H9 (cell line): ENCODE results near the gene NAB2. TPM values are rescaled to one million over a fixed set of nuclear protein-coding genes. Genes with fewer than 3 reads are reported as not detected.
A peak's percentile ranks its signal among the peaks of the same experiment; 100 is the strongest.
"Not testable (repeated sequence)": the region's sequence is repeated elsewhere in the genome, so short reads cannot be mapped to it uniquely, and the experiment has no call there.

Experiments used
- DNase-seq: peaks from one replicate; pipeline ENCODE4 v3.0.0-alpha.2; 2017
- H2AFZ ChIP-seq: one replicate; pipeline ENCODE4 v1.6.1; 2013; ENCODE audit warnings: mild to moderate bottlenecking, low read length, control low read depth, moderate library complexity
- H2AK5ac ChIP-seq: 2 replicates; pipeline ENCODE4 v1.6.1; 2013; ENCODE audit warnings: low read length, control low read depth, mixed read lengths; ENCODE audit not compliant: insufficient read length
- H2BK120ac ChIP-seq: one replicate; pipeline ENCODE4 v1.6.1; 2013; ENCODE audit warnings: low read depth, mild to moderate bottlenecking, low read length, control low read depth, inconsistent platforms; ENCODE audit not compliant: poor library complexity, severe bottlenecking
- H2BK12ac ChIP-seq: 2 replicates; pipeline ENCODE4 v1.6.1; 2013; ENCODE audit warnings: low read length, control low read depth, mixed read lengths, low read depth; ENCODE audit not compliant: insufficient read length
- H2BK15ac ChIP-seq: 2 replicates; pipeline ENCODE4 v1.6.1; 2013; ENCODE audit warnings: low read depth, low read length, control low read depth
- H2BK20ac ChIP-seq: one replicate; pipeline ENCODE4 v1.6.1; 2013; ENCODE audit warnings: low read depth, mild to moderate bottlenecking, low read length, control low read depth, inconsistent platforms; ENCODE audit not compliant: poor library complexity, severe bottlenecking
- H2BK5ac ChIP-seq: 2 replicates; pipeline ENCODE4 v1.6.1; 2013; ENCODE audit warnings: low read length, control low read depth, mixed read lengths; ENCODE audit not compliant: insufficient read length
- H3K14ac ChIP-seq: 2 replicates; pipeline ENCODE4 v1.6.1; 2013; ENCODE audit warnings: low read length, control low read depth; ENCODE audit not compliant: insufficient read depth
- H3K18ac ChIP-seq: 2 replicates; pipeline ENCODE4 v1.6.1; 2013; ENCODE audit warnings: low read depth, mild to moderate bottlenecking, mixed read lengths, low read length, control low read depth; ENCODE audit not compliant: insufficient read length
- H3K23ac ChIP-seq: 2 replicates; pipeline ENCODE4 v1.6.1; 2013; ENCODE audit warnings: low read length, control low read depth, mixed read lengths, low read depth; ENCODE audit not compliant: insufficient read length
- H3K23me2 ChIP-seq: 2 replicates; pipeline ENCODE4 v1.6.1; 2013; ENCODE audit warnings: low read depth, mild to moderate bottlenecking, mixed read lengths, low read length, control low read depth; ENCODE audit not compliant: insufficient read length, poor library complexity, severe bottlenecking
- H3K27ac ChIP-seq: 2 replicates; pipeline ENCODE4 v1.5.1; 2013; ENCODE audit warnings: low read length, control low read depth, mixed read lengths, low read depth; ENCODE audit not compliant: insufficient read length
- H3K27me3 ChIP-seq: 2 replicates; pipeline ENCODE4 v1.6.1; 2013; ENCODE audit warnings: low read length, control low read depth, inconsistent platforms; ENCODE audit not compliant: insufficient read depth
- H3K4ac ChIP-seq: 2 replicates; pipeline ENCODE4 v1.6.1; 2013; ENCODE audit warnings: low read depth, mild to moderate bottlenecking, control low read depth, inconsistent platforms, low read length, moderate library complexity
- H3K4me1 ChIP-seq: 2 replicates; pipeline ENCODE4 v1.6.1; 2013; ENCODE audit warnings: low read length, control low read depth, inconsistent platforms; ENCODE audit not compliant: insufficient read depth
- H3K4me2 ChIP-seq: 2 replicates; pipeline ENCODE4 v1.6.1; 2013; ENCODE audit warnings: low read length, control low read depth, mixed read lengths; ENCODE audit not compliant: insufficient read length, insufficient read depth
- H3K56ac ChIP-seq: 2 replicates; pipeline ENCODE4 v1.6.1; 2013; ENCODE audit warnings: low read depth, mild to moderate bottlenecking, mixed read lengths, low read length, control low read depth; ENCODE audit not compliant: insufficient read length
- H3K79me1 ChIP-seq: 2 replicates; pipeline ENCODE4 v1.6.1; 2013; ENCODE audit warnings: low read depth, mild to moderate bottlenecking, moderate library complexity, low read length, control low read depth, inconsistent platforms; ENCODE audit not compliant: insufficient read depth, poor library complexity, severe bottlenecking
- H3K79me2 ChIP-seq: 2 replicates; pipeline ENCODE4 v1.6.1; 2013; ENCODE audit warnings: low read length, control low read depth, inconsistent platforms; ENCODE audit not compliant: insufficient read depth
- H3K9ac ChIP-seq: 2 replicates; pipeline ENCODE4 v1.6.1; 2013; ENCODE audit warnings: low read length, control low read depth, mixed read lengths; ENCODE audit not compliant: insufficient read length; ENCODE audit errors: extremely low read depth
- H3K9me3 ChIP-seq: one replicate; pipeline ENCODE4 v1.6.1; 2013; ENCODE audit warnings: low read depth, low read length, inconsistent platforms; ENCODE audit not compliant: control insufficient read depth
- H3T11ph ChIP-seq: one replicate; pipeline ENCODE4 v1.6.1; 2013; ENCODE audit warnings: mild to moderate bottlenecking, low read length, control low read depth, inconsistent platforms
- H4K20me1 ChIP-seq: one replicate; pipeline ENCODE4 v1.6.1; 2013; ENCODE audit not compliant: control insufficient read depth, insufficient read length, insufficient read depth
- H4K5ac ChIP-seq: 2 replicates; pipeline ENCODE4 v1.6.1; 2013; ENCODE audit warnings: low read depth, mild to moderate bottlenecking, mixed read lengths, low read length, control low read depth; ENCODE audit not compliant: insufficient read length
- H4K8ac ChIP-seq: replicated peaks from 2 replicates; pipeline ENCODE4 v1.6.1; 2013; ENCODE audit warnings: low read length, control low read depth, mixed read lengths, low read depth; ENCODE audit not compliant: insufficient read length
- H4K91ac ChIP-seq: 2 replicates; pipeline ENCODE4 v1.6.1; 2013; ENCODE audit warnings: low read depth, mild to moderate bottlenecking, moderate library complexity, mixed read lengths, low read length, control low read depth; ENCODE audit not compliant: insufficient read length
- H3K27ac Mint-ChIP-seq, 3 experiments: 2 replicates in 2 of 3; 3 replicates in 1 of 3; pipeline ENCODE4 v1.8.0; 2020 to 2021; ENCODE audit warnings: mixed read lengths in 3 of 3, mild to moderate bottlenecking in 1 of 3, moderate library complexity in 1 of 3
- H3K27me3 Mint-ChIP-seq: 2 replicates; pipeline ENCODE4 v1.8.0; 2021; ENCODE audit warnings: low read depth, mild to moderate bottlenecking, moderate library complexity, mixed read lengths
- H3K36me3 Mint-ChIP-seq, 3 experiments: 2 replicates in 2 of 3; 3 replicates in 1 of 3; pipeline ENCODE4 v1.8.0; 2020 to 2021; ENCODE audit warnings: low read depth in 3 of 3, mixed read lengths in 3 of 3; ENCODE audit not compliant: insufficient read depth in 1 of 3
- H3K4me1 Mint-ChIP-seq, 2 experiments: 2 replicates each; pipeline ENCODE4 v1.8.0; 2020; ENCODE audit warnings: mixed read lengths in 2 of 2
- H3K4me3 Mint-ChIP-seq, 2 experiments: 2 replicates in 1 of 2; 3 replicates in 1 of 2; pipeline ENCODE4 v1.8.0; 2020 to 2021; ENCODE audit warnings: mild to moderate bottlenecking in 2 of 2, mixed read lengths in 2 of 2, moderate library complexity in 1 of 2
- H3K9me3 Mint-ChIP-seq, 2 experiments: 2 replicates in 1 of 2; 3 replicates in 1 of 2; pipeline ENCODE4 v1.8.0; 2020; ENCODE audit warnings: mild to moderate bottlenecking in 2 of 2, mixed read lengths in 2 of 2, moderate library complexity in 1 of 2
- WGBS: extraction: QIAGEN DNeasy Blood & Tissue Kit; methylation state at CpG from one replicate; pipeline ENCODE4 v1.1.7; 2013; ENCODE audit warnings: missing lambda C conversion rate, low lambda C conversion rate, mixed read lengths; ENCODE audit not compliant: insufficient read length; ENCODE audit errors: extremely low coverage; 5-methylcytosine and 5-hydroxymethylcytosine counted together
- total RNA-seq: library from RNA; stranded (reverse); gene quantifications from 2 replicates; pipeline ENCODE4 v1.2.1, GENCODE V29; 2021
- TF ChIP-seq, protein P1 (sequence below): fragments of 200-600 bp; sonication (generic); conservative IDR thresholded peaks from 3 replicates; pipeline ENCODE4 v1.8.0; 2021; ENCODE audit warnings: antibody characterized with exemption, mild to moderate bottlenecking

The NAB2 gene
- total RNA-seq, 1 experiment from 2014 or later = 67.8 TPM

- H3K79me1 ChIP-seq = no peaks in the 10 kb centered on the region
- no peaks in the 10 kb centered on the region for H4K20me1 ChIP-seq
- WGBS = no CpG with 5 or more reads among the region's 2 CpGs
- no peak overlapping the region for H2BK12ac ChIP-seq
- H3K79me2 ChIP-seq = no peaks in the 10 kb centered on the region
- H2BK120ac ChIP-seq = no peak overlapping the region
- H3K23ac ChIP-seq = no peak overlapping the region
- H4K8ac ChIP-seq = no peak overlapping the region
- H3K18ac ChIP-seq = no peak overlapping the region
- H3K56ac ChIP-seq = no peak overlapping the region
- no peak overlapping the region for H2BK20ac ChIP-seq
- no peaks in the 10 kb centered on the region for H3K9me3 ChIP-seq
- H3K4me1 ChIP-seq = no peaks in the 10 kb centered on the region
- Mint-ChIP-seq H3K36me3 (peaks cover 22 to 63% (median 62%) of the 10 kb centered on the region in 3 experiments; a peak in 6 of 7 replicates), H3K4me1 (peaks cover 4 to 10% of the 10 kb centered on the region in 2 experiments), H3K9me3 (peaks cover 0 to 2% of the 10 kb centered on the region in 2 experiments; a peak in 1 of 5 replicates), H3K27me3 (no peaks in the 10 kb centered on the region), H3K4me3 (no peak overlapping the region), H3K27ac (peak overlapping the region in 1 of 3 experiments; percentile 6; a peak in 1 of 7 replicates)
- no peaks in the 10 kb centered on the region for H3K23me2 ChIP-seq
- H3T11ph ChIP-seq = no peak overlapping the region
- no peak overlapping the region for H3K9ac ChIP-seq
- H2BK5ac ChIP-seq = no peak overlapping the region
- TF ChIP-seq, protein P1, sequence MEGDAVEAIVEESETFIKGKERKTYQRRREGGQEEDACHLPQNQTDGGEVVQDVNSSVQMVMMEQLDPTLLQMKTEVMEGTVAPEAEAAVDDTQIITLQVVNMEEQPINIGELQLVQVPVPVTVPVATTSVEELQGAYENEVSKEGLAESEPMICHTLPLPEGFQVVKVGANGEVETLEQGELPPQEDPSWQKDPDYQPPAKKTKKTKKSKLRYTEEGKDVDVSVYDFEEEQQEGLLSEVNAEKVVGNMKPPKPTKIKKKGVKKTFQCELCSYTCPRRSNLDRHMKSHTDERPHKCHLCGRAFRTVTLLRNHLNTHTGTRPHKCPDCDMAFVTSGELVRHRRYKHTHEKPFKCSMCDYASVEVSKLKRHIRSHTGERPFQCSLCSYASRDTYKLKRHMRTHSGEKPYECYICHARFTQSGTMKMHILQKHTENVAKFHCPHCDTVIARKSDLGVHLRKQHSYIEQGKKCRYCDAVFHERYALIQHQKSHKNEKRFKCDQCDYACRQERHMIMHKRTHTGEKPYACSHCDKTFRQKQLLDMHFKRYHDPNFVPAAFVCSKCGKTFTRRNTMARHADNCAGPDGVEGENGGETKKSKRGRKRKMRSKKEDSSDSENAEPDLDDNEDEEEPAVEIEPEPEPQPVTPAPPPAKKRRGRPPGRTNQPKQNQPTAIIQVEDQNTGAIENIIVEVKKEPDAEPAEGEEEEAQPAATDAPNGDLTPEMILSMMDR = no peak
- H3K27me3 ChIP-seq = no peaks in the 10 kb centered on the region
- no peak overlapping the region for H2BK15ac ChIP-seq
- no peak overlapping the region for H3K14ac ChIP-seq
- no peak overlapping the region for H4K5ac ChIP-seq
- no peak overlapping the region for H2AFZ ChIP-seq
- H3K4me2 ChIP-seq = no peak overlapping the region
- no peak overlapping the region for H4K91ac ChIP-seq
- H2AK5ac ChIP-seq = no peak overlapping the region
- no peak overlapping the region for H3K4ac ChIP-seq
- no peak for DNase-seq
- H3K27ac ChIP-seq = no peak overlapping the region
These were observed 16.3 kb upstream of the NAB2 start for GRCh38 chr12:57072661-57073060.

GRCh38 chr12:57073566-57074450 is 15.1 kb upstream of the NAB2 start:
- H4K5ac ChIP-seq, H3K14ac ChIP-seq, H2BK5ac ChIP-seq, H3K27me3 Mint-ChIP-seq, H4K8ac ChIP-seq, H4K91ac ChIP-seq, H2AK5ac ChIP-seq, H2AFZ ChIP-seq, H2BK15ac ChIP-seq, H3K23me2 ChIP-seq, H3K79me1 ChIP-seq, H3K27me3 ChIP-seq, H3K9me3 Mint-ChIP-seq, H2BK20ac ChIP-seq, H3K56ac ChIP-seq, H3K27ac Mint-ChIP-seq, H4K20me1 ChIP-seq, H3K4me2 ChIP-seq, H2BK120ac ChIP-seq, H3K4me1 ChIP-seq, H3T11ph ChIP-seq, H3K23ac ChIP-seq, H2BK12ac ChIP-seq, H3K18ac ChIP-seq, H3K9me3 ChIP-seq, H3K27ac ChIP-seq, H3K9ac ChIP-seq, H3K79me2 ChIP-seq, DNase-seq, H3K4me3 Mint-ChIP-seq, H3K4ac ChIP-seq: not testable (repeated sequence)
- H3K4me1 Mint-ChIP-seq = peaks cover 4 to 10% of the 10 kb centered on the region in 2 experiments
- H3K36me3 Mint-ChIP-seq = peaks cover 15 to 56% (median 51%) of the 10 kb centered on the region in 3 experiments; a peak in 6 of 7 replicates
- no CpG with 5 or more reads among the region's 6 CpGs for WGBS
